Uterus (tissue), 2 donors: ENCODE data around the gene KCNJ10.

Source experiments
- CTCF ChIP-seq, 4 experiments: fragments of 200-600 bp in 2 of 4; fragments of 450-650 bp in 2 of 4; sonication (generic) in 2 of 4; IDR thresholded peaks; one replicate each; pipeline ENCODE4 v1.5.1; 2016 to 2019; ENCODE audit warnings: antibody characterized with exemption in 4 of 4, mild to moderate bottlenecking in 2 of 4, moderate library complexity in 1 of 4
- POLR2A ChIP-seq, 2 donors: fragments of 450-650 bp; IDR thresholded peaks; one replicate each; pipeline ENCODE4 v1.6.1; 2016; ENCODE audit warnings: antibody characterized with exemption in 2 of 2, mild to moderate bottlenecking in 1 of 2, moderate library complexity in 1 of 2

- no peak for TF ChIP-seq CTCF (IDR thresholded peaks at IDR 0.05)
- TF ChIP-seq POLR2A (IDR thresholded peaks at IDR 0.05) = no peak
Measured at GRCh38 chr1:160052936-160053335, 17.0 kb downstream of the KCNJ10 start.
